SJSA1 (cell line): ENCODE data around the gene MT2A. TPM values are rescaled to one million over a fixed set of nuclear protein-coding genes. Genes with fewer than 3 reads are reported as not detected.

Experiments
- DNase-seq, 2 experiments: peaks; one replicate each; pipeline ENCODE4 v3.0.0-alpha.2; 2015 to 2020; ENCODE audit warnings: low spot score in 2 of 2, low read depth in 1 of 2
- H3K27ac ChIP-seq: fragments of 250-450 bp; sonication (Bioruptor Pico); 2 replicates; pipeline ENCODE4 v1.5.1; 2020; ENCODE audit warnings: mild to moderate bottlenecking, moderate library complexity
- H3K27me3 ChIP-seq: fragments of 250-450 bp; sonication (Bioruptor Pico); replicated peaks from 2 replicates; pipeline ENCODE4 v1.5.1; 2020; ENCODE audit warnings: mild to moderate bottlenecking, moderate library complexity
- H3K36me3 ChIP-seq: fragments of 250-450 bp; sonication (Bioruptor Pico); 2 replicates; pipeline ENCODE4 v1.5.1; 2020; ENCODE audit warnings: mild to moderate bottlenecking
- H3K4me1 ChIP-seq: fragments of 250-450 bp; sonication (Bioruptor Pico); replicated peaks from 2 replicates; pipeline ENCODE4 v1.6.1; 2021; ENCODE audit warnings: mild to moderate bottlenecking
- H3K4me3 ChIP-seq: fragments of 250-450 bp; sonication (Bioruptor Pico); 2 replicates; pipeline ENCODE4 v1.5.1; 2020; ENCODE audit warnings: mild to moderate bottlenecking
- H3K9me3 ChIP-seq: fragments of 250-450 bp; sonication (Bioruptor Pico); replicated peaks from 2 replicates; pipeline ENCODE4 v1.5.1; 2020; ENCODE audit warnings: mild to moderate bottlenecking
- total RNA-seq: library from RNA; depleted of rRNA; stranded (reverse); fragments of >200 nt; shearing (Covaris generic); gene quantifications from 2 replicates; pipeline ENCODE4 v1.2.3, GENCODE V29; 2014

The MT2A gene
- total RNA-seq, 1 experiment from 2014 or later, result 48.4 TPM

DNA sequence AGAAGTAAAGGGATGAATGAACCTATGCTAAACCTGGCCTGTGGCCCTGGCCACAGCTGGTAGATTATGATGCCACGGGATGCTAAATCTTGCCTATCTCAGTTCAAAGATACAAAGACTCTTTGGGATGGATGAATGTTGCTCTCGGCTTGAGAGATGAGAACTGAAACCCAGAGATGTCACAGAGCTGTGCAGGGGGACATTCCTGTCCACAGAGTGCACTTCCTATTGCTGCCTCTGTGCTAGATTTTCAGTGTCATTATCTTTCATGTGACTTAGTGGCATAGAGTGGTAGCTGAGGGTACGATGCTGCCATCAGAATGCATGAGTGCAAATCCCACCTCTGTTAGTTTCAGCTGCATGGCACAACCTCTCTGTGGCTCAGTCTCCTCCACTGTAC is 21.8 kb downstream of the MT2A start:
- H3K4me3 ChIP-seq, result no peak overlapping the region
- peaks cover 25% of the 10 kb centered on the region for H3K4me1 ChIP-seq
- H3K27ac ChIP-seq, result no peak overlapping the region
- DNase-seq, result no peak
- no peaks in the 10 kb centered on the region; the same call in 1 of the 2 replicates for H3K36me3 ChIP-seq
- H3K9me3 ChIP-seq, result no peaks in the 10 kb centered on the region
- no peaks in the 10 kb centered on the region; the same call in 1 of the 2 replicates for H3K27me3 ChIP-seq

DNA sequence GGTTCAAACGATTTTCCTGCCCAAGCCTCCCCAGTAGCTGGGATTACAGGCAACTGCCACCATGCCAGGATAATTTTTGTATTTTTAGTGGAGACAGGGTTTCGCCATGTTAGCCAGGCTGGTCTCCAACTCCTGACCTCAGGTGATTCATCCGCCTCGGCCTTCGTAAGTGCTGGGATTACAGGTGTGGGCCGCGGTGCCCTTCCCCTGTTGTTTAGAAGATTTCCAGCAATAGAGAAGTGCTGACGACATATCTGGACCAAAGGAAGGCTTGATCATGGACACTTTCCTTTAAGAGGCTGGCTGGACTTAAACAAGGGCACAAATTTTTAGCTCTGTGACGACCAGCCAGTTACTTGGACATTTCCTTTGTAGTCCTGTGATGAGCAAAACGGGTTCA is 22.8 kb downstream of the MT2A start:
- Histone ChIP-seq H3K27ac (no peak overlapping the region), H3K4me3 (no peak overlapping the region), H3K4me1 (peaks cover 21% of the 10 kb centered on the region), H3K36me3 (no peaks in the 10 kb centered on the region; the same call in 1 of the 2 replicates), H3K9me3 (no peaks in the 10 kb centered on the region), H3K27me3 (no peaks in the 10 kb centered on the region; the same call in 1 of the 2 replicates)
- no peak for DNase-seq

DNA sequence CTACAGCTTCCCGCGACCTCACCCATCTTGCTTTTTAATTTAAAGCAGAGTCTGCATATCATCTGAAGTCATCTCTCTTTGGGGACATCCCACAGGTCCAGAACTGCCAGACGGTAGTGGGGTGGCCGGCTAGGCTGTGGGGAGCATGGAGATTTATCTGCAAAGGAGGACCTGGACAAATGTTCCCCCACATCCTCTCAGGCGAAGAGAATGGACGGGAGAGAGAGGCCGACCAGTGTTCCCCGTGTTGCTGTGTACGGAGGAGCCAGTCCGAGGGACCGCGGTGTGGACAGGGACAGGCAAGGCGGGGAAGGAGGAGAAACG is 23.4 kb downstream of the MT2A start:
- peak overlapping the region; percentile 38 for H3K4me3 ChIP-seq
- no peaks in the 10 kb centered on the region; the same call in 1 of the 2 replicates for H3K36me3 ChIP-seq
- DNase-seq, result no peak
- no peaks in the 10 kb centered on the region; the same call in 1 of the 2 replicates for H3K27me3 ChIP-seq
- H3K9me3 ChIP-seq, result no peaks in the 10 kb centered on the region
- H3K27ac ChIP-seq, result no peak overlapping the region
- peaks cover 16% of the 10 kb centered on the region for H3K4me1 ChIP-seq

DNA sequence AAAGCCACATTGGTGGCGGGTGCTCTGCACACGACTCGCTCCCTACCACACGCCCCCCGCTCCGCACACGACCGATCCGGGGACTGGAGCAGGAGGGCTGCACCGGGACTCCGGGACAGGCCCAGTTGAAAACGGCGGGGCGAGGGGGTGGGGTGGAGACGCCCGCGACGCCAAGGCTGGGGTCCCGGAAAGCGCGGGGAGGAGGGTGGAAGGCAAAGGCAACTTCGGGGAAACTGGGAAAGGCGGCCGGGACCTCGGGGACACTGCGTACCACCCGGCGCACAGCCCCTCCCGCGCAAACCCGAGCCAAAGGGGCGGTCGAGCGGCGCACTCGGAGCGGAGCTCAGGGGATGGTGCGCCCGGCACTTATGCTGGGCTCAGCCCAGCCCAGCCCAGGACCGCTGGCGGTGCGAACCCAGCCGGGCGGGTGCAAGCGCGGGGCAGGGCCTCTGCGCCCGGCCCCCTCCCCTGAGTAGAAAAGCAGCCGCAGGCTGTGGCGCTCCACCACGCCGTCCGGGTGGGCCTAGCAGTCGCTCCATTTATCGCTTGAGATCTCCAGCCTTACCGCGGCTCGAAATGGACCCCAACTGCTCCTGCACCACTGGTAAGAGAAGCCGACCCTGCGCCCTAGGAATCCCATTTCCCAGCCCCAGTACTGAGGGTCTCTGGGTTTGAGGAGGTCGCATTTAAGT is 23.9 kb downstream of the MT2A start, which contains the start of gene MT1M:
Gene MT1M (plus strand): TSS at position 504 of the 692 bp plus-strand sequence. CDS start 73 bp downstream, at position 577.
- Histone ChIP-seq H3K27me3 (peaks cover 2% of the 10 kb centered on the region; the same call in 1 of the 2 replicates), H3K4me1 (peaks cover 10% of the 10 kb centered on the region), H3K27ac (no peak within 1 kb of the TSS), H3K4me3 (peak within 1 kb of the TSS; percentile 38), H3K36me3 (no peaks in the 10 kb centered on the region), H3K9me3 (no peaks in the 10 kb centered on the region)
- DNase-seq, result no peak

DNA sequence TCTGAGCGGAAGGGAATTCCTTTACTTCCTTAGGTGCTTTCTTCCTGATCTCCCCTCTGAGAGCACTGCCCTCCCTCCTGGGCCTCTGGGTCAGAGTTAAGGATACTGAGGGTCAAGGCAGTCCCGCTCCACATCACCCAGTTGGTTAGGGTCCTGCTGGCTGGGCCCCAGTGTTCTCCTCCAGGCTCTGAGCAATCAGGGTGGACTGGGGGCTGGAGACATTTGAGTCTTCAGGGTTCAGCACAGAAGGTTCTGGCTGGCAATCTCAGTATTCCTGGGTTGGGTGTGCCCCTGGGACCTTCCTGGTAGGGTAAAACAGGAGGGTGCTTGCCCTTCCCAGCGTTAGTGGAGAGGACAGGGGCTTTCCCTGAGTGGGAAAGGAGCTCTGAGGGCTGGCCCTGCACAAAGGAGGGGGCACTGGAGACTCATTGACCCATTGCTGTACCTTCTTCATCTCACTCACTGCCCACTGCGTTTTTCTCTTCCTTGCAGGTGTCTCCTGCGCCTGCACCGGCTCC is 24.5 kb downstream of the MT2A start:
- no peak for DNase-seq
- H3K27me3 ChIP-seq, result peaks cover 6% of the 10 kb centered on the region; the same call in 1 of the 2 replicates
- H3K9me3 ChIP-seq, result no peaks in the 10 kb centered on the region
- no peaks in the 10 kb centered on the region for H3K36me3 ChIP-seq
- no peak overlapping the region for H3K27ac ChIP-seq
- peak overlapping the region; percentile 38; the same call in 1 of the 2 replicates for H3K4me3 ChIP-seq
- peaks cover 7% of the 10 kb centered on the region for H3K4me1 ChIP-seq

DNA sequence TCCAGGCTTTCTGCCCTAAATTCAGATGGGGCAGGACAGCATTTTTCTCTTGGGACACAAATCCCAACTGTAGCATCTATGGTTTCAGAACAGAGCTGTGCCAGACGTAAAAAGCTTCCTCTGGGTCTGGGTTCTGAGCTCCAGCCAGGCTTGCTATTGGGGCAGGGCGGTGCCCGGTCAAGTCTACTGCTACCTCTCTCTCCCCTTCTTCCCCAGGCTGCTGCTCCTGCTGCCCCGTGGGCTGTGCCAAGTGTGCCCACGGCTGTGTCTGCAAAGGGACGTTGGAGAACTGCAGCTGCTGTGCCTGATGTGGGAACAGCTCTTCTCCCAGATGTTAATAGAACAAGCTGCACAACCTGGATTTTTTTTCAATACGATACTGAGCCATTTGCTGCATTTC is 25.2 kb downstream of the MT2A start:
- H3K4me3 ChIP-seq, result no peak overlapping the region
- H3K27me3 ChIP-seq, result peaks cover 13% of the 10 kb centered on the region
- H3K4me1 ChIP-seq, result peaks cover 7% of the 10 kb centered on the region
- H3K36me3 ChIP-seq, result no peaks in the 10 kb centered on the region
- DNase-seq, result no peak
- no peak overlapping the region for H3K27ac ChIP-seq
- H3K9me3 ChIP-seq, result no peaks in the 10 kb centered on the region

DNA sequence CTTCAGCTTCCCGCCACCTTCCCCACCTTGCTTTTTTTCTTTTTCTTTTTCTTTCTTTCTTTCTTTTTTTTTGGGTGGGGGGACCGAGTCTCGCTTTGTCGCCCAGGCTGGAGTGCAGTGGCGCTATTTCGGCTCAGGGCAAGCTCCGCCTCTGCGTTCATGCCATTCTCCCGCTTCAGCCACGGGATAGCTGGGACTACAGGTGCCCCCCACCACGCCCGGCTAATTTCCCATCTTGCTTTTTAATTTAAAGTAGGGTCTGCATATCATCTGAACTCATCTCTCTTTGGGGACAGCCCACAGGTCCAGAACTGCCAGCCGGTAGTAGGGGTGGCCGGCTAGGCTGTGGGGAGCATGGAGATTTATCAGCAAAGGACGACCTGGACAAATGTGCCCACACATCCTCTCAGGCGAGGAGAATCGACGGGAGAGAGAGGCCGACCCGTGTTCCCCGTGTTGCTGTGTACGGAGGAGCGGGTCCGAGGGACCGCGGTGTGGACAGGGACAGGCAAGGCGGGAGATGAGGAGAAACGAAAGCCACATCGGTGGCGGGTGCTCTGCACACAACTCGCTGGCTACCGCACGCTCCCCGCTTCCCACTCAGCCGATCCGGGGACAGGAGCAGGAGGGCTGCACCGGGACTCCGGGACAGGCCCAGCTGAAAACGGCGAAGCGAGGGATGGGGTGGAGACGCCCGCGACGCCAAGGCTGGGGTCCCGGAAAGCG is 26.5 kb downstream of the MT2A start:
- Histone ChIP-seq H3K27ac (no peak overlapping the region), H3K4me1 (peaks cover 7% of the 10 kb centered on the region), H3K36me3 (no peaks in the 10 kb centered on the region), H3K9me3 (no peaks in the 10 kb centered on the region), H3K27me3 (peaks cover 26% of the 10 kb centered on the region), H3K4me3 (no peak overlapping the region)
- DNase-seq, result no peak

DNA sequence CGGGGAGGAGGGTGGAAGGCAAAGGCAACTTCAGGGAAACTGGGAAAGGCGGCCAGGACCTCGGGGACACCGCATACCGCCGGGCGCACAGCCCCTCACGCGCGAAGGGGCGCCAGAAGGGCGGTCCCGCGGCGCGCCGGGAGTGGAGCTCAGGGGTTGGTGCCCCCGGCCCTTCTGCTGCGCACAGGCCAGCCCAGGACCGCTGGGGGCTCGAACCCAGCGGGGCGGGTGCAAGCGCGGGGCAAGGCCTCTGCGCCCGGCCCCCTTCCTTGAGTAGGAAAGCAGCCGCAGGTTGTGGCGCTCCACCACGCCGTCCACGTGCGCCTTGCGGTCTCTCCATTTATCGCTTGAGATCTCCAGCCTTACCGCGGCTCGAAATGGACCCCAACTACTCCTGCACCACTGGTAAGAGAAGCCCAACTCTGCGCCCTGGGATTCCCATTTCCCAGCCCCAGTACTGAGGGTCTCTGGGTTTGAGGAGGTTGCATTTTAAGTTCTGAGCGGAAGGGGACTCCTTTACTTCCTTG is 27.1 kb downstream of the MT2A start:
- Histone ChIP-seq H3K4me1 (peaks cover 7% of the 10 kb centered on the region), H3K36me3 (no peaks in the 10 kb centered on the region), H3K9me3 (no peaks in the 10 kb centered on the region), H3K27me3 (peaks cover 29% of the 10 kb centered on the region), H3K4me3 (no peak overlapping the region), H3K27ac (no peak overlapping the region)
- no peak for DNase-seq

DNA sequence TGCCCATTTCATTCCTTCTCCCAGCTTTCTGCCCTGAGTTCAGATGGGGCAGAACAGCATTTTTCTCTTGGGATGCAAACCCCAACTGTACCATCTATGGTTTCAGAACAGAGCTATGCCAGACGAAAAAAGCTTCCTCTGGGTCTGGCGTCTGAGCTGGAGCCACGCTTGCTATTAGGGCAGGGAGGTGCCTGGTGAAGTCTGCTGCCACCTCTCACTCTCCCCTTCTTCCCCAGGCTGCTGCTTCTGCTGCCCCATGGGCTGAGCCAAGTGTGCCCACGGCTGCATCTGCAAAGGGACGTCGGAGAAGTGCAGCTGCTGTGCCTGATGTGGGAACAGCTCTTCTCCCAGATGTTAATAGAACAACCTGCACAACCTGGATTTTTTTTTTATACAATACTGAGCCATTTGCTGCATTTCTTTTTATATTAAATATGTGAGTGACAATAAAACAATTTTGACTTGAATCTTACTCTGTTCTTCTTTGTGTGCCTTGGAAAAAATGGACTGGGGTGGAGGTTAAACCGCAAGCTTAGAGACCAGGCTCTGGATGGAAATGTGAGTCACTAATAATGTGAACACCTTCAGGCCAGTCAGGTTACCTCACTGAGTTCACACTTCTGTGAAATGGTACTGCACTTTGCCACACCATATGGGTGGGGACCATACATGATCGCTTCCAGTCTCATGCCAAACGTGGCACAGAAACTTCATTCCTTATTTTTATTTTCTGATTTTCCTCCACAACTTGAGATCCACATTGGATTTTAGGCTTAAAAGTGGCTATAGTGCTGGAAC is 28.4 kb downstream of the MT2A start:
- Histone ChIP-seq H3K9me3 (no peaks in the 10 kb centered on the region), H3K27me3 (peaks cover 29% of the 10 kb centered on the region), H3K36me3 (no peaks in the 10 kb centered on the region), H3K4me3 (no peak overlapping the region), H3K4me1 (peaks cover 7% of the 10 kb centered on the region), H3K27ac (no peak overlapping the region)
- DNase-seq, result no peak

DNA sequence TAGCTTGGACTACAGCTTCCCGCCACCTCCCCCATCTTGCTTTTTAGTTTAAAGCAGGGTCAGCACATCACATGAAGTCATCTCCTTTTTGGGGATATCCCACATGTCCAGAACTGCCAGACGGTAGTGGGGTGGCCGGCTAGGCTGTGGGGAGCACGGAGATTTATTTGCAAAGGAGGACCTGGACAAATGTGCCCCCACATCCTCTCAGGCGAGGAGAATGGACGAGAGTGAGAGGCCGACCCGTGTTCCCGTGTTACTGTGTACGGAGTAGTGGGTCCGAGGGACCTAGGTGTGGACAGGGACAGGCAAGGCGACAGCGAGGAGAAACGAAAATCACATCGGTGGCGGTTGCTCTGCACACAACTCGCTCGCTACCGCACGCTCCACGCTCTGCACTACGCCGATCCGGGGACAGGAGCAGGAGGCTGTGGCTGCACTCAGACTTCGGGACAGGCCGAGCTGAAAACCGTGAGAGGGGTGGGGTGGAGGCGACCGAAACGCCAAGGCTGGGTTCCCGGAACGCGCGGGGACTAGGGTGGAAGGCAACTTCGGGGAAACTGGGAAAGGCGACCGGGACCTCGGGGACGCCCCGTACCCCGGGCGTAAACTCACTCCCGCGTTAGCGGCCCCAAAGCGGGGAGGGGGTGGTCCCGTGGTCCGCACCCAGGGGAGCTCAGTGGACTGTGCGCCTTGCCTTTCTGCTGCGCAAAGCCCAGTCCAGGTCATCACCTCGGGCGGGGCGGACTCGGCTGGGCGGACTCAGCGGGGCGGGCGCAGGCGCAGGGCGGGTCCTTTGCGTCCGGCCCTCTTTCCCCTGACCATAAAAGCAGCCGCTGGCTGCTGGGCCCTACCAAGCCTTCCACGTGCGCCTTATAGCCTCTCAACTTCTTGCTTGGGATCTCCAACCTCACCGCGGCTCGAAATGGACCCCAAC is 29.7 kb downstream of the MT2A start, which contains the start of gene MT1A:
Gene MT1A (plus strand): TSS at position 853 of the 937 bp plus-strand sequence. CDS start 73 bp downstream, at position 926.
- no peaks in the 10 kb centered on the region for H3K4me1 ChIP-seq
- DNase-seq, result no peak
- H3K9me3 ChIP-seq, result no peaks in the 10 kb centered on the region
- H3K4me3 ChIP-seq, result no peak within 1 kb of the TSS
- H3K27ac ChIP-seq, result no peak within 1 kb of the TSS
- H3K27me3 ChIP-seq, result peaks cover 41% of the 10 kb centered on the region
- no peaks in the 10 kb centered on the region for H3K36me3 ChIP-seq

DNA sequence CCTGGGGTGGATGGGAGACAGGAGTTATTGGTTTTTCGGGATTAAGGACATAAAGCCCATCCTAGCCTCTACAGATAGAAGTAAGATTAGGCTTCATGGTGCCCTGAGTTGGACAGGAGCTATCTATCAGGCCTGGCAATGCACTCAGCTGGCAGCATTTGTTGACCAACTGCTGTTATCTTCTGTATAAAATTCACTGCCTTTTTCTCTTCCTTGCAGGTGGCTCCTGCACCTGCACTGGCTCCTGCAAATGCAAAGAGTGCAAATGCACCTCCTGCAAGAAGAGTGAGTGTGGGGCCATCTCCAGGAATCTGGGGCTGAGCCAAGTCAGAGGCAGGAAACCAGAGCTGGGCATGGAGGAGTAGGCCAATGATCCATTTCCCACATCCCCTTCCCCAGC is 30.7 kb downstream of the MT2A start:
- H3K27me3 ChIP-seq, result peaks cover 51% of the 10 kb centered on the region
- H3K36me3 ChIP-seq, result no peaks in the 10 kb centered on the region
- no peak overlapping the region for H3K27ac ChIP-seq
- no peak overlapping the region for H3K4me3 ChIP-seq
- H3K9me3 ChIP-seq, result no peaks in the 10 kb centered on the region
- no peaks in the 10 kb centered on the region for H3K4me1 ChIP-seq
- DNase-seq, result no peak

DNA sequence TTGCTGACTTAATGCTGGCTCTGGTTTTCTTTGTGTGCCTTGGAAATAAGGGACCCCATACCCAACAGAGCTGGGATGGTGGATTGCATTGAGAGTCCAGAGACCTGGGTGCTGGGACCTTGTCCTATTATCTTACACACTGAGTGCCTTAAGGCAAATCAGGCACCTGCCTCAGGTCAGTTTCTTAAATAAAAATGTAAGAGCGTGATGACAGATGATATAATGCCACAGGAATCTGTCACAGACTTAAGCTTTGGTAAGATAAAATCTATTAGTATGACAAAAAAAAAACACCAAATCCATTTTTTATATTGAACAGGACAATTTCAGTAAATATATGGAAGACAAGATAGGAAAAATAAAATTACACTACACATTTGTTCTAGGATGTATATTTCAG is 31.7 kb downstream of the MT2A start:
- DNase-seq, result no peak
- no peaks in the 10 kb centered on the region for H3K4me1 ChIP-seq
- H3K36me3 ChIP-seq, result no peaks in the 10 kb centered on the region

More for the DNA sequence above, 31.7 kb downstream of the MT2A start:
- Histone ChIP-seq H3K9me3 (no peaks in the 10 kb centered on the region), H3K27ac (no peak overlapping the region), H3K27me3 (peaks cover 59% of the 10 kb centered on the region), H3K4me3 (no peak overlapping the region)
